Neural progenitor cell (in vitro differentiated cells): ENCODE measurements around the gene EPN2. TPM values are rescaled to one million over a fixed set of nuclear protein-coding genes. Genes with fewer than 3 reads are reported as not detected.

Experiments
- DNase-seq: peaks from one replicate; pipeline ENCODE4 v3.0.0-alpha.2; 2016; ENCODE audit warnings: low spot score
- H2AFZ ChIP-seq: fragments of 200-600 bp; sonication (generic); replicated peaks from 2 replicates; pipeline ENCODE4 v1.6.1; 2016; ENCODE audit warnings: antibody characterized with exemption
- H3F3A ChIP-seq: fragments of 200-600 bp; sonication (generic); 2 replicates; pipeline ENCODE4 v1.6.1; 2016; ENCODE audit warnings: antibody characterized with exemption, low read depth
- H3K27ac ChIP-seq: fragments of 200-600 bp; sonication (generic); 2 replicates; pipeline ENCODE4 v1.5.1; 2016; ENCODE audit warnings: mild to moderate bottlenecking
- H3K27me3 ChIP-seq: fragments of 200-600 bp; sonication (generic); 2 replicates; pipeline ENCODE4 v1.6.1; 2016; ENCODE audit warnings: mild to moderate bottlenecking, moderate library complexity
- H3K36me3 ChIP-seq: fragments of 200-600 bp; sonication (generic); 2 replicates; pipeline ENCODE4 v1.5.1; 2016
- H3K4me1 ChIP-seq: fragments of 200-600 bp; sonication (generic); 2 replicates; pipeline ENCODE4 v1.6.1; 2016; ENCODE audit warnings: mixed run types
- H3K4me2 ChIP-seq: fragments of 200-600 bp; sonication (generic); 2 replicates; pipeline ENCODE4 v1.6.1; 2016
- H3K4me3 ChIP-seq: fragments of 200-600 bp; sonication (generic); 2 replicates; pipeline ENCODE4 v1.5.1; 2016
- H3K79me2 ChIP-seq: fragments of 200-600 bp; sonication (generic); 2 replicates; pipeline ENCODE4 v1.6.1; 2016; ENCODE audit warnings: low read depth
- H3K9ac ChIP-seq: fragments of 200-600 bp; sonication (generic); 2 replicates; pipeline ENCODE4 v1.6.1; 2016
- H3K9me3 ChIP-seq: fragments of 200-600 bp; sonication (generic); 2 replicates; pipeline ENCODE4 v1.5.1; 2016; ENCODE audit warnings: low read depth
- H4K20me1 ChIP-seq: fragments of 200-600 bp; sonication (generic); 2 replicates; pipeline ENCODE4 v1.6.1; 2016; ENCODE audit warnings: low read depth
- H3K27ac Mint-ChIP-seq: 3 replicates; pipeline ENCODE4 v1.8.0; 2021; ENCODE audit warnings: mixed read lengths
- H3K27me3 Mint-ChIP-seq: 2 replicates; pipeline ENCODE4 v1.8.0; 2022; ENCODE audit warnings: low read depth, mild to moderate bottlenecking, inconsistent platforms, moderate library complexity, mixed read lengths; ENCODE audit not compliant: insufficient read depth
- H3K36me3 Mint-ChIP-seq: 3 replicates; pipeline ENCODE4 v1.8.0; 2021; ENCODE audit warnings: mixed read lengths
- H3K4me1 Mint-ChIP-seq: 3 replicates; pipeline ENCODE4 v1.8.0; 2021; ENCODE audit warnings: mixed read lengths
- H3K4me3 Mint-ChIP-seq: 3 replicates; pipeline ENCODE4 v1.8.0; 2021; ENCODE audit warnings: mild to moderate bottlenecking, moderate library complexity, mixed read lengths
- H3K9me3 Mint-ChIP-seq: 3 replicates; pipeline ENCODE4 v1.8.0; 2020; ENCODE audit warnings: mixed read lengths
- CTCF ChIP-seq: fragments of 200-600 bp; sonication (generic); IDR thresholded peaks from 2 replicates; pipeline ENCODE4 v1.5.1; 2017; ENCODE audit warnings: antibody characterized with exemption, mild to moderate bottlenecking
- EZH2 ChIP-seq: fragments of 200-600 bp; sonication (generic); IDR thresholded peaks from 2 replicates; pipeline ENCODE4 v1.6.1; 2017; ENCODE audit warnings: antibody characterized with exemption, mild to moderate bottlenecking, moderate library complexity
- EZH2phosphoT487 ChIP-seq: fragments of 200-600 bp; sonication (generic); IDR thresholded peaks from 2 replicates; pipeline ENCODE4 v1.6.1; 2017; ENCODE audit warnings: antibody characterized with exemption
- total RNA-seq: library from RNA; depleted of rRNA; stranded (reverse); fragments of >200 nt; gene quantifications from 2 replicates; pipeline ENCODE4 v1.2.3, GENCODE V29; 2015; ENCODE audit warnings: low replicate concordance

EPN2 gene
- total RNA-seq, 1 donor from 2014 or later, result 30.5 TPM

DNA sequence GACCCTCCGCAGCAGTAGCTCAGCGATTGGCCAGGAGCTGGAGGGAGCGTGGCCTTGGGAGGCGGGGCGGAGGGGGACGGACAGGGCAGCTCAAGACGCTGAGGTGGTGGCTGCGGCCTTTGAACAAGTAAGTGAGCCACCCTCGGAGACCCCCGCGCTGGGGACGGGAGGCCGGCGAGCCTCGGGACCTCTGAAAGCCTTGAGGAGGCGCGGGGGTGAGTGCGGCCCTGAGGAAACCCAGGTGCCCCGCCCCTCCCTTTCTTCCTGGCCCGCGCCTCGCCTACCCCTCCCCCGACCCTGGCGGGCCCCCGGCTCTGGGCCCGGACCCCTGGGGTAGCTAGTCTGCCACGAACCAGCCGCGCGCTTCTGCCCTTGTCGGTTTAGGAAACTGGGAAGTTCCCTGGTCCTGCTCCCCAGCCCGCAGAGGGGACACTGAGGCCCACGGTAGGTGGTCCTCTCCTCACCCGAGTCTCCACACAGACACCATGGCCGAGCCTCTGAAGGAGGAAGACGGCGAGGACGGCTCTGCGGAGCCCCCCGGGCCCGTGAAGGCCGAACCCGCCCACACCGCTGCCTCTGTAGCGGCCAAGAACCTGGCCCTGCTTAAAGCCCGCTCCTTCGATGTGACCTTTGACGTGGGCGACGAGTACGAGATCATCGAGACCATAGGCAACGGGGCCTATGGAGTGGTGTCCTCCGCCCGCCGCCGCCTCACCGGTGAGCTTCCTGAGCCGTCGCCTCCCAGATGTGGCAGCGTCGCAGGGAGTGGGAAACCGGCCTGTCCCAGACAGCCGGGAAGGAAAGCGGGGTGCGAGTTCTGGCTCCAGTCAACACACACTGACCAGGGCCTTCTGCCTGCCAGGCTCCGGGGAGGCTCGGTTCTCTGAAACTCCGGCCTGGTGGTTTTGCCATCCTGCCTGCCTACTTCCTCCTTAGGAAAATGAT lies 141.5 kb downstream of the EPN2 start, which contains the start of gene MAPK7:
Gene MAPK7 (plus strand): TSS at position 83 of the 945 bp plus-strand sequence. CDS start 403 bp downstream, at position 486.
- Mint-ChIP-seq H3K4me3 (peak within 1 kb of the TSS; percentile 96), H3K27ac (peak within 1 kb of the TSS; percentile 92), H3K4me1 (peaks cover 19% of the 10 kb centered on the region), H3K36me3 (peaks cover 25% of the 10 kb centered on the region), H3K9me3 (no peaks in the 10 kb centered on the region), H3K27me3 (peaks cover 6% of the 10 kb centered on the region)
- peak within 1 kb of the TSS; percentile 89 for H2AFZ ChIP-seq
- peaks cover 53% of the 10 kb centered on the region for H3K79me2 ChIP-seq
- no peaks in the 10 kb centered on the region for H3K27me3 ChIP-seq
- H3K4me2 ChIP-seq, result peak within 1 kb of the TSS; percentile 97
- H3K27ac ChIP-seq, result peak within 1 kb of the TSS; percentile 93
- no peak for DNase-seq
- H4K20me1 ChIP-seq, result peaks cover 20% of the 10 kb centered on the region
- peaks cover 4% of the 10 kb centered on the region for H3K36me3 ChIP-seq
- H3K9ac ChIP-seq, result peak within 1 kb of the TSS; percentile 79
- peak within 1 kb of the TSS; percentile 84 for H3K4me3 ChIP-seq
- H3F3A ChIP-seq, result peaks cover 23% of the 10 kb centered on the region
- TF ChIP-seq CTCF (no peak), EZH2phosphoT487 (no peak), EZH2 (no peak)
- H3K4me1 ChIP-seq, result peaks cover 4% of the 10 kb centered on the region
- H3K9me3 ChIP-seq, result no peaks in the 10 kb centered on the region

GRCh38 chr17:19379361-19380065 lies 142.3 kb downstream of the EPN2 start:
- Histone ChIP-seq H3K9me3 (no peaks in the 10 kb centered on the region), H3K36me3 (peaks cover 4% of the 10 kb centered on the region), H3K27me3 (no peaks in the 10 kb centered on the region), H3K27ac (no peak overlapping the region), H3F3A (peaks cover 23% of the 10 kb centered on the region), H3K4me2 (peak overlapping the region; percentile 94), H3K79me2 (peaks cover 53% of the 10 kb centered on the region), H3K4me1 (peaks cover 4% of the 10 kb centered on the region), H3K4me3 (peak overlapping the region; percentile 84), H4K20me1 (peaks cover 20% of the 10 kb centered on the region), H2AFZ (no peak overlapping the region), H3K9ac (peak overlapping the region; percentile 57)
- peaks cover 23% of the 10 kb centered on the region for H3K4me1 Mint-ChIP-seq
- peaks cover 30% of the 10 kb centered on the region for H3K36me3 Mint-ChIP-seq
- H3K9me3 Mint-ChIP-seq, result no peaks in the 10 kb centered on the region
- no peak overlapping the region for H3K27ac Mint-ChIP-seq
- TF ChIP-seq CTCF, result no peak
- no peak for TF ChIP-seq EZH2phosphoT487
- TF ChIP-seq EZH2, result no peak
- DNase-seq, result no peak
- peak overlapping the region; percentile 96 for H3K4me3 Mint-ChIP-seq
- peaks cover 11% of the 10 kb centered on the region for H3K27me3 Mint-ChIP-seq

GRCh38 chr17:19380481-19381301 lies 143.5 kb downstream of the EPN2 start:
- peaks cover 4% of the 10 kb centered on the region for H3K36me3 ChIP-seq
- peaks cover 27% of the 10 kb centered on the region for H3F3A ChIP-seq
- H3K9me3 Mint-ChIP-seq, result no peaks in the 10 kb centered on the region
- no peak overlapping the region for H2AFZ ChIP-seq
- peaks cover 11% of the 10 kb centered on the region for H3K27me3 Mint-ChIP-seq
- H3K79me2 ChIP-seq, result peaks cover 46% of the 10 kb centered on the region
- H3K9me3 ChIP-seq, result no peaks in the 10 kb centered on the region
- H4K20me1 ChIP-seq, result peaks cover 25% of the 10 kb centered on the region
- H3K9ac ChIP-seq, result no peak overlapping the region
- H3K27ac Mint-ChIP-seq, result no peak overlapping the region
- H3K36me3 Mint-ChIP-seq, result peaks cover 32% of the 10 kb centered on the region
- H3K4me3 Mint-ChIP-seq, result peak overlapping the region; percentile 69
- H3K4me1 ChIP-seq, result peaks cover 4% of the 10 kb centered on the region
- DNase-seq, result no peak
- peaks cover 25% of the 10 kb centered on the region for H3K4me1 Mint-ChIP-seq
- no peak overlapping the region for H3K27ac ChIP-seq
- no peaks in the 10 kb centered on the region for H3K27me3 ChIP-seq
- no peak overlapping the region for H3K4me2 ChIP-seq
- TF ChIP-seq CTCF (no peak), EZH2phosphoT487 (no peak), EZH2 (no peak)
- no peak overlapping the region for H3K4me3 ChIP-seq
